Femur (tissue), 1 donor: ENCODE results near the gene ITSN1.

Source experiments
- DNase-seq: peaks from one replicate; pipeline ENCODE4 v3.0.0-alpha.2; 2017

Gene ITSN1

DNA sequence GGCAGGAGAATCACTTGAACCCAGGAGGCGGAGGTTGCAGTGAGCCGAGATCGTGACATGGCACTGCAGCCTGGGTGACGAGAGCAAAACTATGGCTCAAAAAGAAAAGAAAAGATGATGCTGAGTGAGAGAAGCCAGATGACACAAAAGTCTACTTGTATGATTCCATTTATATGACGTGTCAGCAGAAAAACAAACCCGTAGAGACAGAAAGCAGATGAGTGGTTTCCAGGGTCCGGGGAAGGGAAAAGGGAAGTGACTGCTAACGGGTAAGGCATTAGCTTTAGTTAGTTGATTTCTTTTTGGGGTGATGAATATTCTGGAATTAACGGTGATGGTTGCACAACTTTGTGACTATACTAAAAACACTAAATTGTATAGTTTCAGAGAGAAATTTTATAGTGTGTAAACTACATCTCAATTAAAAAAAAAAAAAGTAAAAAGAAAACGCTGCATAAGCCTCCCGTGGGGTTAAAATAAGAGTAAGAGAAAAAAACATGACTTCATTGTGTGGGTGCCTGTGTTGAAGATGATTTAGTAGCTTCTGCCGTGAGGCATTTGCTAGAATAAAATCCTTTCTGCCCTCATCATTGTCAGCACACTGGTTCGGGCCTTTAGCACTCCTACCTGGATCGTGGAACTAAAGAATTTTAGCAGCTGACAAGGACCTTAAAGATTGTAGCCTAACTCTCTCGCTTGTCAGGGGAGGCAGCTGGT lies 298.0 kb downstream of the ITSN1 start:
- no peak for DNase-seq

- DNase-seq: no peak
Observed at GRCh38 chr21:33940881-33941245, 298.6 kb downstream of the ITSN1 start.

DNA sequence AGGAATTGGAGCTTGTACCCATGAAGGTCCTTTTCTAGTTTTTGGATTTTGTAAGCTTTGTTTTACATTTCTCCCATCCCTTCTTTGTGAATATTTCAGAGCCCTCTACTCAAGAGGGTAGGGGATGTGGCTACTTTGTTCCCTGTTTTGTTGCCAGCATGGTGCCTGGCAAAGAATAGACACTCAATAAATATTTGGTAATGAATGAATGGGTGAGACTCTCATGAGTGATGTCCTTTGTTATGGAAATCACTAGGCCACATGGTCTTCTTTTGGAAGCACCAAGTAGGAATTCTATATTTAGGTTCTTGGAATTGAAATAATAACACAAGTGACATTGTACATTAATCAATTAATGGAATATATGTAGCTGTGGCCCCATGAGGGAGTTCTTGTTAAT lies 300.1 kb downstream of the ITSN1 start:
- DNase-seq: no peak

GRCh38 chr21:33943293-33943692 lies 301.0 kb downstream of the ITSN1 start:
- no peak for DNase-seq

- no peak for DNase-seq
Observed at GRCh38 chr21:33944185-33944763, 302.0 kb downstream of the ITSN1 start.

- no peak for DNase-seq
Observed at GRCh38 chr21:33945652-33946270, 303.5 kb downstream of the ITSN1 start.

DNA sequence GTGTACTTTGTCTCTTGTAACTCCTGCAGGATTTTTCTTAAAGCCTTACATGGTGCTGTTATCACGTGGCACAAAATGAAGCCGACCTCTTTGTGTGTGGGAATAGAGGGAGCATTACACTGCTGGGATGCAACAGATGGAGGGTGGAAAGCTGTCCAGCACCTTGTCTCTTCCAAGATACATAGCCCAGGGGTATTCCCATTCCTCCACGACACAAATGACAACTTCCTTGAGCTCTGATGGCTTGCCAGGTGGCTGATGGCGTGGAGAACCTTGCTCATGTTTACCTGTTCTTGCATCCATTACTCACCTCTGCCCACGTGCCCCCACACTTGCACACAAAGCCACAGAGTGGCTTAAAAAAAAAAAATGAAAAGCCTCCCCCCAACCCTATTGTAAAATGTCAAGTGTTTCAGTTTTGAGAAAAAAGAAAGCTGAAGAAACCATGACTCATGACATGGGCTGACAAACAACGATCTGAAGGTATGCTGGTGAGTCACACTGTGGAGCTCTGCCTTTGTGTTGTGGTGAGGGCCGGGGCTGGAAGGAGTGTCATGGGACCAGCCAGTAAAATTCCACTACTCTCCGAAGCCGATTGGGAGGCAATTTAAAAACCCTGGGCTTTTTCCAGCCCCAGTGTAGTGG lies 305.3 kb downstream of the ITSN1 start:
- peak; percentile 74 for DNase-seq

DNA sequence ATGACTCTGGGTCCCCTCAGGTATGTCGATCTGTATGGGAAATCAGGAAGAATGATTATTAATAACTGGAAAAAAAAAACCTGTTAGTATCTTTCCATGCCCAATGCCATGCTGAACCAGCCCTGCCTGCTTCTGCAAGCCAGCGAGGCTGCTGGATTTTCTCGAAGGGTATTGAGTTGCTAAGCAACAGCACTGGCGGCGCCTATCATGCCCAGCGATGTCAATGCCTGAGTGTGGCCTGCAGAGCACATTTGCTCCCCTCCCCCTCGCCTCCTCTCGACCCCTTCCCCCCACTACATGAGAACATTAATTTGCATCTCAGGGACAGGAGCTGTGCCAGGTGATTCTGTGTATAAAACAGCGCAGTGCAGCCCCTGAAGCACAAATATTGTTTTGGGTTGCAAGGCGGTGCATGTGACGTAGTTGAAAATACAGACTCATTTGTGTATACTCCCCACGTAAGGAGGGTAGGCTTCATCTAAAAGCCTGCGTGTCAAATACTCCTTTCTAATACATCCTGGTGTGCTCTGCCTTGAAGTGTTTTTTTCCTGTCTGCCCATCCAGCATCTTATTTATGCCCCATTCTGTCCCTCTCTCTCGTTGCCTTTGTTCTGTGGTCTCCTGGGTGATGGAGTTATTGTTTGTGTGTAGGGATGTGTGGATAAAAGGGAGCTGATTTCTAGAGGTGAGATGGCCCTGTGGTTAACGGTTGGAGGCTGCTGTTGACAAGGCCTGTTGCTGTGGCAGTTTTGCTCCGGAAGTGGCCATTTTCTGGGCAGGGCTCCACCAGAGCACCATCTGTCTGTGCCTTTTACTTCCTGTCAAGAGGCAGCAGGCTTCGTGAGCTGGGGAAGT lies 306.0 kb downstream of the ITSN1 start:
- peak; percentile 55 for DNase-seq

DNA sequence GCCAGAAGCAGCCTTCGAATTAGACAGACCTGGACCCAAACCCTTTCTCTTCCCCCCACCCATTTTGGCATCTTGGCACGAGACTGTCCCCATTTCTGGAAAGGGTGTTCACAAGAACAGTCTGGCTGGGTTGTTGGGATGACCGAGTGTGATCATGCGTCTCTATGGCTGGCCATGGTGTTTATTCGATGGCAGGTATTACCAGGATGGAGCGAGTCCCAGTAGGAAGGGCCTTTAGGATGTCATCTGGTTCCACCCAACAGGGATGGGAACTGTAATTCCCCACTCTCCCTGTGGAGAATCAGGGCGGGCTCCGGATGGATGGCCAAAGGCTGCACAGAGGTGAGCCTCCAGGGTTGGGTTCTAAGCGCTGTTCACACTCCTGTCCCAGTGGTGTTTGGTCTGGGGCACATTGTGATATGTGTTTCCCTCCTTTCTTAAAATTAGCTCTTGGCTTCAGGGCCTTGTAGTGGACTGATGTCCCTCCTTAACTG lies 306.7 kb downstream of the ITSN1 start:
- no peak for DNase-seq
